CD4-positive, CD25-positive, alpha-beta regulatory T cell (primary cell): ENCODE measurements around the gene TF. TPM values are rescaled to one million over a fixed set of nuclear protein-coding genes. Genes with fewer than 3 reads are reported as not detected.
A peak's percentile ranks its signal among the peaks of the same experiment; 100 is the strongest.

Experiments
- ATAC-seq, 2 donors: fragments of 150-1000 bp; cut with Tn5 transposase; one replicate each; pipeline ENCODE4 v1.10.0; 2021; ENCODE audit warnings: low read depth in 2 of 2, moderate number of reproducible peaks in 2 of 2, moderate library complexity in 1 of 2
- DNase-seq, 3 donors: peaks; one replicate each; pipeline versions ENCODE4 v3.0.0 to v3.0.0-alpha.2; 2012 to 2022; ENCODE audit warnings: mixed read lengths in 1 of 3
- H3K27ac ChIP-seq: one replicate; pipeline ENCODE4 v1.7.0; 2013; ENCODE audit warnings: mild to moderate bottlenecking, low read length; ENCODE audit not compliant: insufficient read depth, poor library complexity, severe bottlenecking
- H3K27me3 ChIP-seq: one replicate; pipeline ENCODE4 v1.7.0; 2013; ENCODE audit warnings: low read length; ENCODE audit not compliant: control insufficient read depth, insufficient read depth
- H3K36me3 ChIP-seq: one replicate; pipeline ENCODE4 v1.7.0; 2013; ENCODE audit warnings: mild to moderate bottlenecking, low read length, moderate library complexity; ENCODE audit not compliant: control insufficient read depth, insufficient read depth
- H3K4me1 ChIP-seq: 2 replicates; pipeline ENCODE4 v1.7.0; 2013; ENCODE audit warnings: mild to moderate bottlenecking, low read length; ENCODE audit not compliant: insufficient read depth, control insufficient read depth, poor library complexity, severe bottlenecking
- H3K4me3 ChIP-seq: one replicate; pipeline ENCODE4 v1.7.0; 2013; ENCODE audit warnings: low read depth, mild to moderate bottlenecking, low read length, moderate library complexity
- H3K9me3 ChIP-seq, 2 experiments: 1 replicate in 1 of 2; 2 replicates in 1 of 2; pipeline ENCODE4 v1.7.0; 2013; ENCODE audit warnings: low read length in 2 of 2, mild to moderate bottlenecking in 1 of 2, moderate library complexity in 1 of 2; ENCODE audit not compliant: control insufficient read depth in 2 of 2
- H3K27ac Mint-ChIP-seq, 3 donors: one replicate each; pipeline ENCODE4 v1.8.0; 2020 to 2022; ENCODE audit warnings: mild to moderate bottlenecking in 3 of 3, mixed read lengths in 3 of 3, moderate library complexity in 2 of 3
- H3K27me3 Mint-ChIP-seq: one replicate; pipeline ENCODE4 v1.8.0; 2022; ENCODE audit warnings: mild to moderate bottlenecking, mixed read lengths
- H3K36me3 Mint-ChIP-seq: one replicate; pipeline ENCODE4 v1.8.0; 2020; ENCODE audit warnings: mixed read lengths
- H3K4me1 Mint-ChIP-seq, 4 donors: one replicate each; pipeline ENCODE4 v1.8.0; 2020 to 2022; ENCODE audit warnings: mixed read lengths in 4 of 4, mild to moderate bottlenecking in 1 of 4
- H3K4me3 Mint-ChIP-seq, 4 donors: one replicate each; pipeline ENCODE4 v1.8.0; 2020 to 2022; ENCODE audit warnings: mild to moderate bottlenecking in 4 of 4, mixed read lengths in 4 of 4, moderate library complexity in 3 of 4
- H3K9me3 Mint-ChIP-seq, 7 donors: one replicate each; pipeline ENCODE4 v1.8.0; 2020 to 2022; ENCODE audit warnings: mixed read lengths in 7 of 7, mild to moderate bottlenecking in 3 of 7, moderate library complexity in 2 of 7
- polyA plus RNA-seq, 4 donors: library from polyadenylated mRNA; unstranded; fragments of 300-500 nt; fragmentation: Illumina TruSeq; gene quantifications; one replicate each; pipeline ENCODE4 v1.2.3, GENCODE V29; 2021
- total RNA-seq: library from RNA; stranded (reverse); gene quantifications from one replicate; pipeline ENCODE4 v1.2.3, GENCODE V29; 2022

The TF gene
- total and polyA plus RNA-seq, 5 donors from 2014 or later, result 0.52 TPM; not detected in 4

DNA sequence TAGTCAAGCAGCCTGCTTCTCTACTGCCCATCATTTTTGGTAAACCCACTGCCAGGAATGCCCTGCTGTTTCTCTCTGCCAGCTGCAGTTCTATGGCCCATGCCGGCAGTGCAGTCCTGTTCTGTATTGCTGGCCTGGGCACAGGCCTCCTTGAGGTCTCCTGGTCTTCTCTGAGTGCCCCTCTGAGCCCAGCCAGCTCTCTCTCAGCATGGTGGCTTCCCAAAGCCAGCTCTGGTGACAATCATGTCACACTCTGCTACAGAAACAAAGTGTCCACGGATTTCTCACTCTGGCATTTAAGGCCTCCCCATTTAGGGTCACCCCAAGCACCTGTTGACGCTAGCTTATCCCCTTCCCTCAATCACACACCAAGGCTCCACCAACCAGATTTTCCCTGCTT is 83.9 kb downstream of the TF start:
- no peak overlapping the region for H3K4me3 ChIP-seq
- no peaks in the 10 kb centered on the region for H3K27me3 Mint-ChIP-seq
- peaks cover 13% of the 10 kb centered on the region for H3K36me3 Mint-ChIP-seq
- no peak overlapping the region for H3K4me3 Mint-ChIP-seq
- no peak overlapping the region for H3K27ac Mint-ChIP-seq
- no peak overlapping the region for H3K27ac ChIP-seq
- DNase-seq (no peak), ATAC-seq (no peak)
- no peaks in the 10 kb centered on the region for H3K4me1 ChIP-seq
- H3K9me3 ChIP-seq, result no peaks in the 10 kb centered on the region
- no peaks in the 10 kb centered on the region for H3K27me3 ChIP-seq
- no peaks in the 10 kb centered on the region for H3K4me1 Mint-ChIP-seq
- no peaks in the 10 kb centered on the region for H3K9me3 Mint-ChIP-seq
- H3K36me3 ChIP-seq, result peaks cover 6% of the 10 kb centered on the region

DNA sequence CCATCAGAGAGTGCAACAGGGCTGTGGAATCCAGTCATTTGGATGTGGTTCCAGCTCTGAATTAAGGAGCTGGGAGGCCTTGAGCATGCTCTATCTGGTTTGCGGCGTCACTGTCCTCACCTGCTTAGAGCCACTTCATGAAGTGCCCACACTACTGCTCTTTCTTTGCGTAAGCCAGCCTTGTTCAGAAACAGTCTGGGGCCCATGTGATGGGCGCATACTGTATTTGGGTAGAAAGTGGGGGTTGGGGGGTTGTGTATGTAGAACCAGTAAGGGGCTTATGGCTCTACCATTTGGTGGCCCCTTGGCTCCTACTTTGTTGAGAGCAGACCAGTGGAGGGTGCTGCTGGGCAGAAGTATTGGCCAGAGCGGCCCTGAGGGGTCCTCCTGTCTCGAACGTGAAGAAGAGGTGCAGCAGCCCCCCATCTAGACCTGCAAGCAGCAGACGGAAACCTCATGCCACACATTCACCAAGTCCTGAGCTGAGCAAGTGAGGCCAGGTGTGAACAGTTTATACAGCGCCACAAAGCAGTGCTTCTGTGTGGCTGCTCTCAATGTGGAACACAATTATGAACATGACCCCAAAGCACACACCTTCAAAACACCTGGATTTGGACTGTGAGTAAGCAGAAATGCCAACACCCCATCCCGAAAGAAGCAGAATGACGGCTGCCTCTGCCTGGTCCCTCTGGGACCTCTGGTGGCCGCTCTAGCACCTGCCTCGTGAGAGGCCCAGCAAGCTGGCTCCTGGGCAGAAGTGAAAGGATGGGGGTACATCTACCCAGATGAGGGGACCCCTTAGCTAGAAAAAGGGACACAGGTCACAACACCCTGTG is 86.0 kb downstream of the TF start:
- Histone ChIP-seq H3K4me3 (no peak overlapping the region), H3K36me3 (no peaks in the 10 kb centered on the region), H3K4me1 (no peaks in the 10 kb centered on the region), H3K27me3 (no peaks in the 10 kb centered on the region), H3K27ac (no peak overlapping the region), H3K9me3 (no peaks in the 10 kb centered on the region)
- Mint-ChIP-seq H3K9me3 (peaks cover 0 to 1% (median 0%) of the 10 kb centered on the region in 7 donors), H3K27ac (no peak overlapping the region), H3K36me3 (no peaks in the 10 kb centered on the region), H3K4me1 (no peaks in the 10 kb centered on the region), H3K4me3 (no peak overlapping the region), H3K27me3 (peaks cover 3% of the 10 kb centered on the region)
- ATAC-seq (no peak), DNase-seq (no peak)

DNA sequence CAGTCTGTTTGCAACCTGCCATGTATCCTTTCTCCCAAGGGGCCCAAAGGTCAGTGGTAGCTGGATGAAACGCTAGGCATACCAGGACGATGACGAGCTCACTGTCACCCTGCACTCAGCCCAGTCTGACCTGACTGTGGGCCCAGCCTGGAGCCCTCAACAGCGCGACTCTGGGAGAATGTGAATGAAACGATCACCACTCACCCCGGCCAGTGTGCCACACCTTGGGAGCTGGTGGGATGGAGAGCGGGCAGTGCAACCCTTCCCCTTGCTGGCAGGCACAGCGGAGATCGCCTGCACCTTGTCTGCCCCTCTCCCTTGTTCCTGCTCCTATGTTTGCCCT is 86.6 kb downstream of the TF start:
- Histone ChIP-seq H3K27me3 (no peaks in the 10 kb centered on the region), H3K4me1 (no peaks in the 10 kb centered on the region), H3K9me3 (no peaks in the 10 kb centered on the region), H3K36me3 (no peaks in the 10 kb centered on the region), H3K27ac (no peak overlapping the region), H3K4me3 (no peak overlapping the region)
- DNase-seq (no peak), ATAC-seq (no peak)
- no peaks in the 10 kb centered on the region for H3K4me1 Mint-ChIP-seq
- H3K9me3 Mint-ChIP-seq, result peaks cover 0 to 1% (median 0%) of the 10 kb centered on the region in 7 donors
- H3K36me3 Mint-ChIP-seq, result no peaks in the 10 kb centered on the region
- H3K27ac Mint-ChIP-seq, result no peak overlapping the region
- H3K4me3 Mint-ChIP-seq, result no peak overlapping the region
- peaks cover 4% of the 10 kb centered on the region for H3K27me3 Mint-ChIP-seq

DNA sequence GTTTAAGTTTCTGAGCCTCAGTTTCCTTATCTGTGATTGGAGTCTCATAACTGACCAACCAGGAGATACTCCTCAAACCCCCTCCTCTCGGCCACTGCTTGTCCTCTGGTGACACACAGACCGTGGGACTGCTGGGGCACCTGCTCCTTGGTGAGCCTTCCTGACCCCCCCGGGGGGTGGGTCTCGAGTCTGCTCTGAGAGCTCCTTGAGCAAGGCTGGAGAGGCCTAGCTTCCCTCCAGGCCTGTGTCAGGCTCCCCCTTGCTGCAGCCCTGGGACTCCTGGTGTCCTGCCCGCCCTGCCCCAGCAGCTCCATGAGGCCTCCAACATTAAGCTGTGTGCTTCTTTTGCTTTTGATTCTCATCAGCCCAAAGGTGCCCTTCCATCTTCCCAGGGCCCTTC is 87.1 kb downstream of the TF start:
- no peaks in the 10 kb centered on the region for H3K4me1 Mint-ChIP-seq
- no peak for DNase-seq
- no peak for ATAC-seq
- H3K4me3 Mint-ChIP-seq, result no peak overlapping the region
- H3K27ac ChIP-seq, result no peak overlapping the region
- H3K27ac Mint-ChIP-seq, result peak overlapping the region in 1 of 3 donors; percentile 15
- peaks cover 0 to 1% (median 0%) of the 10 kb centered on the region in 7 donors for H3K9me3 Mint-ChIP-seq
- no peaks in the 10 kb centered on the region for H3K4me1 ChIP-seq
- H3K36me3 Mint-ChIP-seq, result no peaks in the 10 kb centered on the region
- no peak overlapping the region for H3K4me3 ChIP-seq
- H3K27me3 ChIP-seq, result no peaks in the 10 kb centered on the region
- peaks cover 4% of the 10 kb centered on the region for H3K27me3 Mint-ChIP-seq
- H3K9me3 ChIP-seq, result no peaks in the 10 kb centered on the region
- H3K36me3 ChIP-seq, result no peaks in the 10 kb centered on the region

DNA sequence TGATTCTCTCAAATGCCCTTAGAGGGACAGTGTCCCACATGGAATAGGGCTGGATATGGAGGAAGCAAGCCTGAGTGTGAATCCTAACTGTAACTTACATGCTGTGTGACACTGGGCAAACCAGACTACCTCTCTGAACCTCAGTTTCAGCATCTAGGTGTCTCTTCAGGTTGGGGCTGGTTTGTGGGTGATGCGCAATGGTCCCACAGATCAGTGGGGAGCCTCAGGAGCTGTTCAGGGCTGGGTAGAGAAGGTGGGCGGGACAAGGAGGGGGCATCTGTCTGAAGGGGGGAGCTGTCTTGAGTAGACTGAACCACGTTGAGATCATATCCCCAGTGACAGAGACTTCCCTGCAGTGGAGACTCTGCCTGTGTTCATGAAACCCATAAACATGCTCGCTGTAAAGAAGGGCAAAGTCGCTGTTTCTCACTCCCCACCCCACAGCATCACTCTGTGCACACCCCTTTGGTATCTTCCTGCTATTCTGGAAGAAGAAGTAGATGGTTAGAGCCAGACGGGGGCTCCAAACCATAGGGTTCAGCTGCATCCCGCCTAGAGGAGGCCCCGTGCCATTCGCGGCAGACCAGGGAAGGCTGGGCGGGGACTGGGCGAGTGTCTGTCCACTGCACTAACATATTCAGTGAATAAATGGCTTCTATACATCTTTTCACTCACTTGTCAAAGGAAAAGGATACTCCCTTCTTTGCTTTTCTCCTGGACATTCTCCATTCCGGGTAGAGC is 87.9 kb downstream of the TF start:
- no peak for ATAC-seq
- H3K27me3 ChIP-seq, result no peaks in the 10 kb centered on the region
- Mint-ChIP-seq H3K4me1 (no peaks in the 10 kb centered on the region), H3K27ac (peak overlapping the region in 1 of 3 donors; percentile 15), H3K4me3 (no peak overlapping the region), H3K9me3 (peaks cover 0 to 1% (median 0%) of the 10 kb centered on the region in 7 donors), H3K27me3 (peaks cover 4% of the 10 kb centered on the region), H3K36me3 (no peaks in the 10 kb centered on the region)
- H3K9me3 ChIP-seq, result no peaks in the 10 kb centered on the region
- H3K4me1 ChIP-seq, result no peaks in the 10 kb centered on the region
- no peaks in the 10 kb centered on the region for H3K36me3 ChIP-seq
- no peak for DNase-seq
- H3K4me3 ChIP-seq, result no peak overlapping the region
- no peak overlapping the region for H3K27ac ChIP-seq

DNA sequence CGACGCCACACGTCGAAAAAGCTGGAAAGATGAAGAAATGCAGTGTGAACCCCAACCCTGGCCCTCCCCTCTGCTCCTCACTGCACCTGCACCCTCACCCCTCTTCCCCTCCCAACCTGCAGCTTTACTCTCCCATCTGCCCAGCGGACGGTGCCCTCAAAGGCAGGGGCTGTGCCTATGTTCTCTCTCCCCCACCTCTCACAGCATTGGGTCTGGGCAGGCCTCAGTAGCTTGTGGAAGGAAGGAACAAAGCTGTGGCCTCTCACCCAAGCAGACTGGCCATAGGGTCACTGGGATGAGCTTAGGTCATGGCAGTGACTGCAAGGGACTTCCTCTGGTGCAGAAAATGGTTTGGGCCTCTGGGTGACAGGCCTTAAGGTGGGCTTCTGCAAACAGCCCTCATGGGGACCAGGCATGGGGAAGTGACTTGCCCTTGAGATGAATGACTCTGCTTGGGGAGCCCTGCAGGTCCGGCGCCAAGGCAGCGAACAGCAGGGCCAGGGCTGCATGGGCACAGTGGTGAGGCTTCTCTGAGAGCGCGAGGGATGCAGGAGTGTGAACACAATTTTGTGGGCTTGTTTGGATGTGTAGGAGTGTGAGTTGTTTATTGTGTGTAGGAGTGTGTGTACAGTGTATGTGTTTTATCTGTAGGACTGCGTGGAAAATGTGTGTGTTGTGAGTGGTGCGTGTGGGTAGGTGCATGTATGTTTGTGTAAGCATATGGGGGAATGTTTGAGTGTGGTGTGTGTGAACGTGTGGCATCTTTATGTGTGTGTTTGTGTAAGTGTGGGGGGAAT is 88.6 kb downstream of the TF start:
- Histone ChIP-seq H3K4me3 (no peak overlapping the region), H3K9me3 (no peaks in the 10 kb centered on the region), H3K27ac (no peak overlapping the region), H3K4me1 (no peaks in the 10 kb centered on the region), H3K36me3 (no peaks in the 10 kb centered on the region), H3K27me3 (no peaks in the 10 kb centered on the region)
- H3K9me3 Mint-ChIP-seq, result peaks cover 0 to 1% (median 0%) of the 10 kb centered on the region in 7 donors
- DNase-seq, result no peak
- H3K4me3 Mint-ChIP-seq, result no peak overlapping the region
- H3K36me3 Mint-ChIP-seq, result no peaks in the 10 kb centered on the region
- no peak overlapping the region for H3K27ac Mint-ChIP-seq
- ATAC-seq, result no peak
- H3K4me1 Mint-ChIP-seq, result no peaks in the 10 kb centered on the region
- peaks cover 4% of the 10 kb centered on the region for H3K27me3 Mint-ChIP-seq

DNA sequence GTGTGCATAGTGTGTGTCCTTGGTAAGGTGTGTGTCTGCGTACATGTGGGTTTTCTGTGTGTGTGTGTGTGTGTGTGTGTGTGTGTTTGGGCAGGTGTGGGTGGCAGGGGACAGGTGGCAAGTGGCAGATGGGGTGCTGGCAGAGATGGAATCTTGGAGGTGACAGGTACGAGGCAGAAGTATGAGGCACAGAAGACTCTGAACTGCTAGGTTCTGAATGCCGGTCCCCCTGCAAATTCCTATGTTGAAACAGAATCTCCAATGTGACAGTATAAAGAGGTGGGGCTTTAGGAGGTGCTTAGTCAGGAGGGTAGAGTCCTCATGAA is 89.2 kb downstream of the TF start:
- no peaks in the 10 kb centered on the region for H3K36me3 ChIP-seq
- Mint-ChIP-seq H3K36me3 (no peaks in the 10 kb centered on the region), H3K4me3 (no peak overlapping the region), H3K27ac (no peak overlapping the region), H3K9me3 (peaks cover 0 to 1% (median 0%) of the 10 kb centered on the region in 7 donors), H3K27me3 (peaks cover 4% of the 10 kb centered on the region), H3K4me1 (no peaks in the 10 kb centered on the region)
- ATAC-seq, result no peak
- no peaks in the 10 kb centered on the region for H3K9me3 ChIP-seq
- no peak for DNase-seq
- no peaks in the 10 kb centered on the region for H3K4me1 ChIP-seq
- H3K27me3 ChIP-seq, result no peaks in the 10 kb centered on the region
- H3K4me3 ChIP-seq, result no peak overlapping the region
- no peak overlapping the region for H3K27ac ChIP-seq
